GM21515 (cell line): ENCODE results near the gene ZSCAN5C.
"Not testable (repeated sequence)": the region's sequence is repeated elsewhere in the genome, so short reads cannot be mapped to it uniquely, and the experiment has no call there.

Experiments used
- ATAC-seq: cut with Tn5 transposase; IDR thresholded peaks from one replicate; pipeline ENCODE4 v1.9.1; 2021; ENCODE audit not compliant: unreplicated experiment

ZSCAN5C gene

GRCh38 chr19:56191711-56192110, 10.4 kb upstream of the ZSCAN5C start:
- ATAC-seq = no peak

GRCh38 chr19:56193981-56194640, 8.0 kb upstream of the ZSCAN5C start:
- no peak for ATAC-seq

DNA sequence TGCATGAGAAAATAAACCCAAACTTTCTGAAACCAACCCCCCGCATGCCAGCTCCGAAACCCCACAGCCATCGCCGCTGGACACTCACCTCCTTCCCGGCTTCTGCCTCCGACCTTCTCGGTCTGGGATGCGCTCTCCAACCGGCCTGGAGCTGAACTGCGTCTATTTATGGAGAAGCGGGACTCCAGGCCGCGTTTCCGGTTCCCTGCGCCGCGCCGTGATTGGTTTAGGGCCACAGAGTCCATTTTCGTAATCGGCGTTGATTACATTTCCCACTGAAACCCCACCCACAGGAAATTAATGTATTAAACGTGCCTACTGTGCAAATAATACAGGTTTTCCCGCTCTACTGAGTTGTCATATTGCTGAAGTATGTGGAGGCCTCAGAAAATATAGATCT, 4.4 kb upstream of the ZSCAN5C start, which contains the start of gene ZSCAN5B:
Gene ZSCAN5B, minus strand, starts transcription at position 138 of the 400 bp plus-strand sequence. CDS start 4,731 bp downstream, outside the sequence.
- not testable (repeated sequence) for ATAC-seq

- ATAC-seq = no peak
Observed at GRCh38 chr19:56199687-56200086, 2.4 kb upstream of the ZSCAN5C start.

GRCh38 chr19:56207581-56207980, 5.5 kb downstream of the ZSCAN5C start:
- ATAC-seq = not testable (repeated sequence)

DNA sequence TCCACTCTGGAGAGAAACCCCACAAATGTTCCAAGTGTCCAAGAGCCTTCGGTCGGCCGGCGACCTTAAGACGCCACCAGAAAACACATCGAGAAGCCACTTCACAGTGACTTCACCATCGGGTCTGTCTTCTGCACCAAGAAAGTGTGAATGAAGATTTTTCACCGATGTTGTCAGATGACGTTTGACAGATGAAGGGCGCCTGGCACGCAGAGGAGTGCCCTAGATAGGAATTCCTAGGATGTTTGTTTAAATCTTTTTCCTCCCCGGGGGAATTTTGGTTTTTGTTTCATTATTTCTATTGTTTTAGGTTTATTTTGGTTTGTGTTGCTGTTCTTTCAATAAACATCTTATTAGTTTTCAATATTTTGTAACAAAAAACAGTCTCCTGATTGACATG, 7.0 kb downstream of the ZSCAN5C start:
- ATAC-seq = no peak

DNA sequence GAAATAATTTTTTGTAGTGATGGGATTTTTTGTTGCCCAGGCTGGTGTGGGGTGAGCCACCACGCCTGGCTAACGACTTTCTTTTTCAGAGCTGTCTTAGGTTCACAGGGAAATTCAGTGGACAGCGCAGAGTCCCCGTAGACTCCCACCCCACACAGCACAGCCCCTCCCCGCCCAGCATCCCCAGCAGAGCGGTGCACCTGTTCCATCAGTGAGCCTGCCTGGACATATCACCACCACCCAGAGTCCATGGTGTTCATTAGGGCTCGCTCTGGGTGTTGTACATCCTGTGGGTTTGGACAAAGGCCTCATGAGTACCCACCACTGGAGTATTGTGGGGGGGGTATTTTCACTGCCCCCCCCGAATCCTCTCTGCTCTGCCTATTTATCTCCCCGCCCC, 8.0 kb downstream of the ZSCAN5C start:
- not testable (repeated sequence) for ATAC-seq

DNA sequence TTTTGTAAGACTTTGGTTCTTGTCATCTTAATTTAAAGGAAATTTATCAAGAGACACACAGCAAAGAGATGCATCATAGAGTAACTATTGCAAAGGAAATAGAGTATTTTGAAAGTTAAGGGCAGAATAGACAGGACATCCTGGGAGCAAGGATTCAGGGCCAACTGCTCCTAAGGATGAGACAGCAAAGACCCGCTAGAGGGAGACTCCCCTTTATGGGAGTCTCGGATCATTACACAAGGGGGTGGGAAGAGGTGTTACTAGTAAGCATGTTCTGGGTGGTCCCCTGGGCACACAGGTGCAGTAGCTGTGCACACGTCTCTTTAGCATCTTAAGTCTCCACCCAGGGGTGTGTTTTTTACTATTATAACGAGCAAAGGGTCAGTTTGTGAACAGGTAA, 9.6 kb downstream of the ZSCAN5C start:
- no peak for ATAC-seq

DNA sequence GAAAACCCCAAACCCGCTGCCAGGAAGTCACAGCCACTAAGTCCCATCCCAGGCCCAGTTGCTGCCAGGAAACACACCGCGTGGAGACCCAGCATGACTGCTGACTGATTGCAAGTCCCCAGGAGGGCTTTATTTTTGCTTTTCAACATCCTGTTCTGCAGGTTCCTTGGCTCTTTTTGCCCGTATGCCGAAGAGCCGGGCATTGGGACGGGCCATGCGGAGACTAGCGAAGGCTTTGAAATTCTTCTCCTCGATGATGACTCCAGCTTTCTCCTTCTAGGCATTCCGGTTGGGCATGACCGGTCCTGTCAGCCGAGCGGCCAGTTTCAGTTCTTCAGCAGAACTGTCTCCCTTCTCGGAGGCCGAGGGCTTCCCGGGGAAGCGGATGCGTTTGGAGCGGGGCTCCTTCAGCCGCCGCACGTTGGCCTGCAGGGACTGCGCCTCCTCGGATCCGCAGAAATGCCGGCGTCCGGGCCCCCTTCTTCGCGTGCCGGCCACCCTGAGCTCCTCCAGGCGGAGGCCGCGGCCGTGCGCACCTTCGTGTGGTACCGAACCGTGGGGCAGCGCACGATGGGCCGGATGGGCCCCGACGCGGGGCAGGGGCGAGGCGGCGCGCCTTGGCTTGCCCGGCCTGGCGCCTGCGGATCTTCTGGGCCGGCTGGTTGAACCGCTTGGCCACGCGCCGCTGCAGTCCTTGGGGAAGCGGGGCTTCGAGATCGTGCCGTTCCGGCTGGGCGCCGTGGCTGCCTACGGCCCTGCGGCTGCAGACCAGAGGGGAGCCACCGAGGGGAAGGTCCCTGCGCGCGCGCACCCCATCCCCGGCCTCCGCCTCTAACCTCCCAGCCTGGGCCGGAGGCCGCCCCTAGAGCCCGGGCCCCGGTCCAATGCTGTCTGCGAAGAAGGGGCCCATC, 15.2 kb downstream of the ZSCAN5C start:
- ATAC-seq = no peak

- no peak for ATAC-seq
Observed at GRCh38 chr19:56218961-56219360, 16.9 kb downstream of the ZSCAN5C start.

DNA sequence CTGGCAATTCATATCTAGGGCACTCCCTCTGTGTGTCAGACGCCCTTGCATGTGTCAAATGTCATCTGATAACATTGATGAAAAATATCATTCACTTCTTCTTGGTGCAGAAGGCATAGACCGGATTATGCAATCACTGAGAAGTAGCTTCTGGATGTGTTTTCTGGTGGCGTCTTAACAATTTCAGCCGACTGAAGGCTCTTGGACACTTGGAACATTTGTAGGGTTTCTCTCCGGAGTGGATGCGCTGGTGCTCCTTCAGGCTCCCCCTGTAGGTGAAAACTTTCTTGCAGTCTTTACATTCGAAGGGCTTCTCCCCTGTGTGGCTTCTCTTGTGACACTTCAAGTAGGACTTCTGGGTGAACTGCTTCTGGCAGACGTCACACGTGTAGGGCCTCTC, 19.4 kb downstream of the ZSCAN5C start:
- not testable (repeated sequence) for ATAC-seq

DNA sequence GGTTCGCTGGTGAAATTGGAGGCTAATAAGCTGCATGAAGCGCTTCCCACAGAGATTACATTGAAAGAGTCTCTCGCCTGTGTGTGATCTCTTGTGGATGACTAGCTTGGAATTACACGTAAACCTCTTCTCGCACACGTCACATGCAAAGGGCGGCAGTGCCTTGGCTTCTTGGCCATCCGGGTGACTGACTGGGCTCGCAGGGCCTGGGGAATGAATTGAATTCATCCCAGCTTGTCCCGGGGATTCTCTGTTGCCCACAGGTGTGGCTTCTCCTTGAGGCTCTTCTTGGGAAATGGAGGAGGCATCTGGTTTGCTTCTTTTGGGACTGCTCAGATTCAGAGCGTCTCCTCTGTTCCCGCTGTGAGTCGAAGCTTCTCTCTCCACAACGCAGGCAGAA, 19.8 kb downstream of the ZSCAN5C start:
- ATAC-seq = no peak

- no peak for ATAC-seq
Observed at GRCh38 chr19:56222901-56223300, 20.8 kb downstream of the ZSCAN5C start.

- no peak for ATAC-seq
Observed at GRCh38 chr19:56223481-56223880, 21.4 kb downstream of the ZSCAN5C start.

GRCh38 chr19:56245121-56245740, 43.2 kb downstream of the ZSCAN5C start:
- no peak for ATAC-seq

DNA sequence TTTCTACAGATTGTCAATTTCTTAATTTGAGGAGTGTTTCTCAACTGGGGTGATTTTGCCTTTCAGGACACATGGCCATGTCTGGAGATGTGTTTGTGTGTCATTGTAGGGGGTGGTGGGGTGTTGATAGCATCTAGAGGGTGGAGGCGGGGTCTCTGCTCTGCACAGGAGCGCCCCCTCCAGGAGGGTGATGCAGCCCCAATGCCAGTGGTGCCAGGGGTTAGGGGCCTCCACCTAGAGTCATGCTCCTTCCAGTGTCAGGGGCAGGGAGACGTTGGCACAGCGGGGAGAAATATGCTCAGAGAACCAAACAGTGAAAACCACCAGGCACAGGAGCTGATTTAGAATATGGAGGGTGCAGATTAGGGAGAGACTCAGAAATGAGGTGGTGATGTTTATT, 43.7 kb downstream of the ZSCAN5C start:
- not testable (repeated sequence) for ATAC-seq

DNA sequence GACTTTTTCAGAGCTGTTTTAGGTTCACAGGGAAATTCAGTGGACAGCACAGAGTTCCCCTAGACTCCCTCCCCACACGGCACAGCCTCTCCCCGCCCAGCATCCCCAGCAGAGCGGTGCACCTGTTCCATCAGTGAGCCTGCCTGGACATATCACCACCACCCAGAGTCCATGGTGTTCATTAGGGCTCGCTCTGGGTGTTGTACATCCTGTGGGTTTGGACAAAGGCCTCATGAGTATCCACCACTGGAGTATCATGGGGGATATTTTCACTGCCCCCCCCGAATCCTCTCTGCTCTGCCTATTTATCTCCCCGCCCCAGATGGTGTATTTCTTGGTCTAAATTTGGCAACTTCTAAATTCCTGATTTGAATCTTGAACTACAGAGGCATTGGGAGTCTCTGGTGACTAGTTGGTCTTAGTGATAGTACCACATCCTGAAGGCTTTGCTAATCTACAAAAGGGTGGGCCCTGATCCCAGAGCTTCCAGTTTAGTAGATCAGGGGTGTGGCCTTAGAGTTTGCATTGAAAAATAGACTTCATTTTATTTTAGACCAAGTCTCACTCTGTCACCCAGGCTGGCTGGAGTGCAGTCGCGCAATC, 46.8 kb downstream of the ZSCAN5C start:
- ATAC-seq = not testable (repeated sequence)

GRCh38 chr19:56252699-56253422, 50.8 kb downstream of the ZSCAN5C start:
- ATAC-seq = no peak

GRCh38 chr19:56253737-56254136, 51.7 kb downstream of the ZSCAN5C start:
- ATAC-seq = no peak

GRCh38 chr19:56258272-56258671, 56.2 kb downstream of the ZSCAN5C start:
- no peak for ATAC-seq
